DMS 273 (cell line): ENCODE measurements around the gene PNKP.

ENCODE experiments used
- DNase-seq: peaks from one replicate; lab custom pipeline; 2025; ENCODE audit not compliant: unreplicated experiment; lab: John Stamatoyannopoulos, UW

Gene PNKP

DNA sequence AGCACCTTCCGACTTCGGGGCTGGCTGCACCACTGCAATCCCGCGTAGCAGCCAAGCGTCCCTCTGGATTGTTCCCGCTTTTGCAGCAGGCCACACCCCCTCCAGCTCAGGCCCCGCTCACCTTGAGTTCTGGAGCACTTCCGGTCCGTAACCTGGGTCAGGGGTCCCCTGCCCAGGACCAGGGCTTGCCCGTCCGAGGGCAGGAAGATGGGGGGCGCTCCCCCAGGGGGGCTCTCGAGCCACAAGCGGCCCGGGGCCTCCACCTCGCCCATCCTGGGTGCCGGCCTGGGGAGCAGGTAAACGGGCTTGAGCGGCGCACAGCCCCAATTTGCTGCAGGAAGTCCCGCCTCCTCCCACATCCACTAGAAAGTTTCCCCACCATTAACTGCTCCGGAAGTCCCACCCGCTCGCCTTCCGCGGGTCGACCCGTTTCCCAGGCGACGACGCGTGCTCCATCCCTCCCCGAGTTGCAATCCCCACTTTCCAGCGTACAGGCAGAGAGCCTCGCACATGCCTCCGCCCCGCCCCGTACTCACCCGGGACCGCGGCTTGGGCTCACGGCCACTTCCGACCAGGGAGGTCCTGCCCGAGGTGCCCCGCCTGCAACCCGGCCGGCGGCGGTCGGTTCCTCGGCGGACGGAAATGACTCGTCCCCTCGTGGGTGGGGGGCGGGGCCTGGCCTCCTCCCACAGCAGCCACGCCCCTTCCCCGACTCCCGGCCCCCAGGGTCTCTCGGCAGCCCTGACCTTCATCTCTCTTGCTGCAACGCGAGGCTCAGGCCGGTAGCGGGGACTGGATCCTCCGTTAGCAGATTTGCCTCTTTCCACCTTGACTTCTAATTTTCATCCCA lies at the start of gene PNKP:
TSS of gene PNKP (minus strand) at position 644 of the 850 bp plus-strand sequence. CDS start at position 272, 372 bp downstream.
- DNase-seq, result peak; percentile 99

DNA sequence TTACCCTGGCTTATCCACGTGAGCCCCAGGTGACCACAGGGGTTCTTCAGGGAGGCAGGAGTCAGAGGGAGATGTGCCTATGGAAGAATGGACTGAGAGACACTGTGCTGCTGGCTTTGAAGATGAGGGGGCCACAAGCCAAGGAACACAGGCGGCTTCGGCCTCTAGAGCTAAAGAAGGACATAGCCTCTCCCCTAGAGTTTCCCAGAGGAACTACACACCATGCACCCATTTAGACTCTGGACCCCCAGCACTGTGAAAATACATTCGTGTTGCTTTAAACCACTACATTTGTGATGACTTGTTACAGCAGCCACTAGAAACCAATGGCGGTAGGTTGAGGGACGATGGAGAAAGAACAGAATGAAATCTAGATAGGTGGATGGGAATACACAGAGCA lies 47.9 kb upstream of the PNKP start:
- no peak for DNase-seq

DNA sequence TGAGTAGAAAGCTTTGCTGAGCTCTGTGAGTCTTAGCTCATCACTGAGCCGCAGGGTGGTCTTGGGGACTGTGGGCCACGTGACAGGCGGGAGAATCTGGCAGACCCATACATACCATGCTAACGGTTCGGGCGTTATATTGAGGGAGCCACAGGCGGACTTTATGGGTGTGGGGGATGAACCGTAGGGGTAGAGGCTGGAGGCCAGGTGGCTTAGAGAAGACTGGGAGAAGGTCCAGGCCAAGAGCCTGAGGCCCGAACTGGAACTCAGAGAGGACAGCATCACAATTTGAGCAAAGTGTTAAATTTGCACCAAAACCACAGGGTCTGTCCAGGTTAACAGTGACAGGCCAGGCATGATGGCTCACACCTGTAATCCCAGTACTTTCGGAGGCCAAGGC lies 46.3 kb upstream of the PNKP start:
- no peak for DNase-seq

DNA sequence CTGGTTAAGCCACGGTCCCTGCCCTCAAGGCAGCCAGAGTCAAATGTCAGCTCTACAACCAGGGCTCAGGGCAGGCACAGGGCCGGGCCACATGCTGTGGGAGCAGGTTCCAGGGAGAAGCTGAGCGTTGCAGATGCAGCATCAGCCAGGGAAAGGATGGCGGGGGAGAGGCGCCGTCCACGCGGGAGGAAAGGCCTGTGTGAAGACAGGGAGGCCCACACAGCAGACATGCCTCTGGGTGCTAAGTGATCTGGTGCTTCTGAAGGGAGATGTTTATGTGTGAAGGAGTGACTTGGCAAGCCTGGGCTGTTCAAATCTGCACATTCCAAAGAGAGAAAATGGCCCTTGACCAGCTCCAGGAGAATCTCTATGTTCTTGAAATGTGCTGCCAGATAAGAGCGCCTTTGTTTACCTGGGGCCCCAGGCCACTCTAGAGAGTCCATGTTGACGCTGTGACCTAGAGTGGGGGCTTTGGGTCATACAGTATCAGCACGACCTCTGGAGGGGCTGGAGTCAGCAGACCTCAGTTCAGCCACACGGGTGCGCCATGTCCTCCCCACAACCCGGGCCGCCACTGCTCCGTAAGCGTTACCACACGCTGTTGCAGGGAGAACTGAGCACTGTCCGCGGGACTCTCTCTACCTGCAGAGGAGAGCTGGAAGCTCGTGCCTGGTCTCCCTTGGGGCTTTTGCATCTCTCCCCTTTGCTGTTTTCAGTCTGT lies 45.7 kb upstream of the PNKP start:
- DNase-seq, result no peak

GRCh38 chr19:49911381-49912145 lies 44.2 kb upstream of the PNKP start:
- DNase-seq, result no peak

DNA sequence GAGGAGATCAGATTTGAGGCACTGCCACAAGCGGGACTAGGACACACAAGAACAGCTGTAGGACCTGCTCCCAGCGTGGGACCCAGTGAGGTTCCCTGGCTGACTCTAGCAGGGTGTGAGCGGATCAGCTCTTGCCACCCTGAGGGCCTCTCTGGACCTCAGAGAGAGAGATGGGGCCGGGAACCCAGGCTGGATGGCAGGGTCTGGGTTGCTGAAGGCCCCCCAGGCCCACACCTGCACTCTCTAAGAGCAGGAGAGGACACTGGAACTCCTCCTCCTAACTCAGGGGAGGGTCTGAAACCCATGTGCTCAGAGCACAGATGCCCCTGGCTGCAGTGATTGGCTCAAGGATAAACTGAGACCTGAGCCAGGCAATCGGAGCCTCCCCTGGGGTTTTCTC lies 42.8 kb upstream of the PNKP start:
- DNase-seq, result no peak

DNA sequence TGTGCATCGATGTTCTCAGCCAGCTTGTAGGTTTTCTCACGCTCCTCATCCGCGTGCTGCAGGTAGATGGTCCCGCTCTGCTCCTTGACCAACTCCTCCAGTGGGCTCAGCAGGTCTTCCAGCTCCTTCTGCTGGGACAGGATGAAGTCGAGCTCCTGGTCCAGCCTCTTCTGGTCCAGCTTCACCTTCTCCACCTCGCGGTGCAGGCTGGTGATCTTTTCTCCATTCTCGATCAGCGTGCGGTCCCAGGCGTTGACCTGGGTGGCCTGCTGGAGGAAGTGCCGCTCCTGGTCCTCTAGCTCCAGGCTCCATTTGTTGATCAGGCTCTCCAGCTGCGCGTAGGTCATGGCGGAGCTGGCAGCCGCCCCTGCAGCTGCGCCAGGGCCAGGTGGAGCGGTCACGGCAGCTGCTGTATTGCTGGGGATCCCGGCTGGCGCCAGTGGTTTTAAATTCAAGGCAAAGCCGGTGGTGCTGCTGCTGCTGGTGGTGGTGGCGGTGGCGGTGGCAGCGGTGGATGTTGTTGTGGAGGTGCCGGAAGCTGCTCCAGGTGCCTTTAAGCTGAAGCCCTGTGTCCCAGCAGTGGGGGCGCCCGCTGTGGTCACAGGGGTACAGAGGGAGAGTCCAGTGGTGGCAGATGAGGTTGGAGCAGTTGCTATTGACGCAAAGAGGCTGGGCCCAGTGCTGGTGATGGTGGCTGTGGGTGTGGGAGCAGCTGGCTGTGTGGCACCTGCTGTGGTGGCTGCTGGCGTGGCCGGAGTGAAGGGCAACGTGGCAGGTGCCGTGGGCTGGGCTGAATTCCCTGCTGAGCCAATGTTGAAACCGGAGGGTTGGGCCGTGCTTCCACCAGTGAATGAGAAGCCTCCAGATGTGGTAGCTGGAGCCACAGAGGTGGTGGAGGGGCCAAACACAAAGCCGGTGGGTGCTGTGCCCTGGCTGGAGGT lies 41.4 kb upstream of the PNKP start:
- no peak for DNase-seq

DNA sequence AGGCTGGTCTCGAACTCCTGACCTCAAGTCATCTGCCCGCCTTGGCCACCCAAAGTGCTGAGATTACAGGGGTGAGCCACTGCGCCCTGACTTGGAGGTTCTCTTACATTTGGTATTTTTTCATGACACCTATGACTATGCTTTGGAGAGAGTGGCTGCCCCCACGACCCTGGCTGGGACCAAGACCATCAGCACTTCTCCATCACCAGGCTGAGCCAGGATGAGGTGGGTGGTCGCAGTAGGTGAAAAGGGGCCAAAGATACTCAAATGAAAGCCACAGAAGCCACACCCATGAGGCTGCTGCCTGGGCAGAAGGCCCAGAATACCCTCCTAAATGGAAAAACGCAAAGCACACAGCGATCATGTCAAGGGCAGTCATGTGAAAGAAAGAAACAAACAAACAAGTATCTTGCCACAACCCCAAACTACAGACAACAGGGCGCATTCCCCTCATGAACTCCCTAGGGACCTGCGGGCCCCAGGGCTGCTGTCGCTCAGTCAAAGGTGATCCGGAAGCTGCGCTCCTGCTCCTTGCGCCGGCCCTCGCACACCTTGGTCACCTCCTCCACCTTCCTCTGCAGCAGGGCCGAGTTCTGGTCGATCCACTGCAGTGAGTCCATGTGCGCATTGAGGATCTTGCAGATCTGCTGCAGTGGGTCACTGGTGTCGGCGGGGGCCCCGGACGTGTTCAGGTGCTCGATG lies 40.5 kb upstream of the PNKP start:
- no peak for DNase-seq

- no peak for DNase-seq
Measured at GRCh38 chr19:49906879-49907564, 39.6 kb upstream of the PNKP start.

GRCh38 chr19:49904136-49904535 lies 36.8 kb upstream of the PNKP start:
- no peak for DNase-seq

- DNase-seq, result no peak
Measured at GRCh38 chr19:49896863-49897621, 29.7 kb upstream of the PNKP start, which contains the start of gene IL4I1. TSS of gene IL4I1 (minus strand) at chr19:49896887. CDS start at chr19:49896160, 727 bp downstream.

GRCh38 chr19:49895566-49896297 lies 28.4 kb upstream of the PNKP start:
- no peak for DNase-seq

DNA sequence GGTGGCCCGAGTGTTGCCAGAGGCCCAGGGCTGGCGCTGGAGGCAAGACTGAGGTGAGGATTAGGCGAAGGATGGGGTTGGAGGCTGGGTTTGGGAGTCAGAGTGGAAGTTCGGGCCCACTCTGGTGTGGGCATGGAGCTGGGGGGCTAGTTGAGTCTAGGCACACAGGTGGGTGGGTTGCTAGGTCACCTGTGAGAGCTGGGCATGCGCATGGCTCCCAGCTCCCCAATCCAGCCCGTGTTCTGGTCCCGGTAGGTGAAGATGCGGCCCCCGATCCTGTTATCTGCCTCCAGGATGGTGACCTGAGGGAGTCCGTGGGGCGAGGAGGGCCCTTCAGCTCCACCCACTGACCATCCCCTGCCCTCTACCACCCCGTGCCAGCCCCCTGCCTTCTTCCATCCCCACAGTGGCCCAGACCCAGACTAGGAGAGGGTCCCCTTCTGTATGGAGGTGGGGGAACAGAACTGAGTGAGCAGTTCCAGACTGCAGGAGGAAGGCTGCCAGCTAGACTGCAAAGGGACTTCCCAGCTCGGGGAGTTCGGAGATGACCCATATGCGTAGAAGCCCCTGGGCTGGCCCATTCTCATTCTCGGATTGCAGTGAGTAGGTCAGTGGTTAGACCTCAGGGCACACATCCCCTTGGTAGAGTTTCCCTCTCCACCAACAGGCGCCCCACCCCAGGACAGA lies 27.6 kb upstream of the PNKP start:
- DNase-seq, result no peak

GRCh38 chr19:49894011-49894664 lies 26.8 kb upstream of the PNKP start:
- no peak for DNase-seq

DNA sequence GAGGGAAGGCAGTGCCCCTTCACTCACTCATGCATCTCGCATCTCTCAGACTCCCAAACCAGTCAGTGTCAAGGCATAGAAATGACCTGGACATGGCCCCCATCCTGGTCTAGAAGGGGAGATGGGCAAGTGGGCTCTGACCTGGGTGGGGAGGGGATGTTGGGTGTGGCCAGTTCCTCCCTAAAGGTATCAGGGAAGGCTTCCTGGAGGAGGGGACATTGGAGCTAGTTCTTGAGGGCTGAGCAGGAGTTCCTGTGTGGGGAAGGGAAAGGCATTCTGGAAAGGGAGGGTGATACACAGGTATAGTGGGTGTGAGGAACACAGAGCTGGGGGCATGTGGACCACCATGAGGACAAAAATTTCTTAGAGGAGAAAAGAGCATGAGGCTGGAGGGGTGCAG lies 25.3 kb upstream of the PNKP start:
- no peak for DNase-seq

DNA sequence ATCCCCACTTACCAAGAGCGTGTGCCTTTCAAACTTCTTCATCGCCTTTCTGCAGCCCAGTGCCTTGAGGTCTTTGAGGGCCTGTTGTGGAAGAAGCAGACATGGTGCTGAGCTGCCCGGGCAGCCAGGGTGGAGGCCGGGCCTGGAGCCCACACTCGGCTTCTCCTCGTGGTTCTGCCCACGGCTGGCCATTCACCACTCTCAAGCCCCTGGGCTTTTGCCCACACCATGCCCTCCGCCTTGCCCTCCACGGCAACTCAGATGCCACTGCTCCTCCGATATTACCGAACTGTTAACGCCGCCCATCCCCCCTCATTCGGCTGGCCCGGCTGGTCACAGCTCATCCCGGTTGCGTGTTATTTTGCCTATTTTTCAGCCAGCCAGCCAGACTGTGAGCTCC lies 24.0 kb upstream of the PNKP start:
- DNase-seq, result no peak
